ENCODE measurements around the gene PLIN3. TPM values are rescaled to one million over a fixed set of nuclear protein-coding genes. Genes with fewer than 3 reads are reported as not detected.

The PLIN3 gene
- total and polyA plus RNA-seq, 9 of the 15 experiments (the other 6 are each of a cell fraction or from before 2014, with no cell fraction given): 7.5 to 75.6 (median 43.1) TPM

DNA sequence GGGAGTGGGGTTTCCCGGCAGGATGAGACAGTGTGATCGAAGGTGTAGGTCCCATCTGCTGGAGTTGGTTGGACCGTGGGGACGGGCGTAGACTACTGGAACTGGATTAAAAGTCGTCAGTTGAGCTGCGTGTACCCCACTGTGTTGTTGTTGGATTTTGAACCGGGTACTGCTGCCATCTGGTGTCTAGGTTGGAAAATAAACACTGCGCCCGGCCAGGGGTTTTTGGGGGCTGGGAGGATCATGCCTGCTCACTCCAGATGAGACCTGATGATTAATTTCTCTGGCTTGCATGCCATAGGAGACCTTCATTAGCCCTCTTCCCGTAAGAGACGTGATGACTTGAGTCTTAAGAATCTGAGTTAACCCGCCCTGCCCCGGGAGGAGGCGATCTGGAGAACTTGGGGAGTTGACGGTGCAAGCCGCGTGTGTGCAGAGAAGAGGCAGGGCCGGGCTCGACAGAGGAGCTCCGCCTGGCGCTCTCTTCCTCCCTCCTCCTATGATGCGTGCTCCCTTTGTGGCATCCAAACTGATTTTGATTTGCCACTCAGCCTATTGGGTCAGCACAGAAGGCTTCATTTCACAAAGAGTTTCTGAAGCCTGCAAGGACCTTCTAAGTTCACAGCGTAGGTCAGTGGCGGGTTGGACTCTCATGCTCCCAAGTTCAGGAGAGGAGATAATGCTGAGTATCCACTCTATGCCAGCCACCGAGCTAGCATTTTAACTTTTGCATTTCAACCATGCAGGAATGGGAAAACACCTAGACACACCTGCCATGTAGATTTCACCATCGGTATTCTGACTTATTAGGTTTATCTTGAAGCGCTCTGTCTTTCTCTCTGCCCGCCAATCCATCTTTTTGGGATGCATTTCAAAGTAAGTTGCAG lies 44.6 kb upstream of the PLIN3 start (continued):
- TF ChIP-seq, protein P1, sequence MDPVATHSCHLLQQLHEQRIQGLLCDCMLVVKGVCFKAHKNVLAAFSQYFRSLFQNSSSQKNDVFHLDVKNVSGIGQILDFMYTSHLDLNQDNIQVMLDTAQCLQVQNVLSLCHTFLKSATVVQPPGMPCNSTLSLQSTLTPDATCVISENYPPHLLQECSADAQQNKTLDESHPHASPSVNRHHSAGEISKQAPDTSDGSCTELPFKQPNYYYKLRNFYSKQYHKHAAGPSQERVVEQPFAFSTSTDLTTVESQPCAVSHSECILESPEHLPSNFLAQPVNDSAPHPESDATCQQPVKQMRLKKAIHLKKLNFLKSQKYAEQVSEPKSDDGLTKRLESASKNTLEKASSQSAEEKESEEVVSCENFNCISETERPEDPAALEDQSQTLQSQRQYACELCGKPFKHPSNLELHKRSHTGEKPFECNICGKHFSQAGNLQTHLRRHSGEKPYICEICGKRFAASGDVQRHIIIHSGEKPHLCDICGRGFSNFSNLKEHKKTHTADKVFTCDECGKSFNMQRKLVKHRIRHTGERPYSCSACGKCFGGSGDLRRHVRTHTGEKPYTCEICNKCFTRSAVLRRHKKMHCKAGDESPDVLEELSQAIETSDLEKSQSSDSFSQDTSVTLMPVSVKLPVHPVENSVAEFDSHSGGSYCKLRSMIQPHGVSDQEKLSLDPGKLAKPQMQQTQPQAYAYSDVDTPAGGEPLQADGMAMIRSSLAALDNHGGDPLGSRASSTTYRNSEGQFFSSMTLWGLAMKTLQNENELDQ (CRISPR knock-in tag; IDR thresholded peaks at IDR 0.05; ENCODE audit: borderline replicate concordance): no peak
- no peak for TF ChIP-seq ATF1 (CRISPR knock-in tag; IDR thresholded peaks at IDR 0.05)
- TF ChIP-seq ATF1 (tag; IDR thresholded peaks at IDR 0.05): peak; percentile 13; the same call in 1 of the 2 replicates
- no peak for TF ChIP-seq POU5F1 (IDR thresholded peaks at IDR 0.05; ENCODE audit: borderline replicate concordance, low read depth, low read length, partially characterized antibody)
- TF ChIP-seq, protein P2, sequence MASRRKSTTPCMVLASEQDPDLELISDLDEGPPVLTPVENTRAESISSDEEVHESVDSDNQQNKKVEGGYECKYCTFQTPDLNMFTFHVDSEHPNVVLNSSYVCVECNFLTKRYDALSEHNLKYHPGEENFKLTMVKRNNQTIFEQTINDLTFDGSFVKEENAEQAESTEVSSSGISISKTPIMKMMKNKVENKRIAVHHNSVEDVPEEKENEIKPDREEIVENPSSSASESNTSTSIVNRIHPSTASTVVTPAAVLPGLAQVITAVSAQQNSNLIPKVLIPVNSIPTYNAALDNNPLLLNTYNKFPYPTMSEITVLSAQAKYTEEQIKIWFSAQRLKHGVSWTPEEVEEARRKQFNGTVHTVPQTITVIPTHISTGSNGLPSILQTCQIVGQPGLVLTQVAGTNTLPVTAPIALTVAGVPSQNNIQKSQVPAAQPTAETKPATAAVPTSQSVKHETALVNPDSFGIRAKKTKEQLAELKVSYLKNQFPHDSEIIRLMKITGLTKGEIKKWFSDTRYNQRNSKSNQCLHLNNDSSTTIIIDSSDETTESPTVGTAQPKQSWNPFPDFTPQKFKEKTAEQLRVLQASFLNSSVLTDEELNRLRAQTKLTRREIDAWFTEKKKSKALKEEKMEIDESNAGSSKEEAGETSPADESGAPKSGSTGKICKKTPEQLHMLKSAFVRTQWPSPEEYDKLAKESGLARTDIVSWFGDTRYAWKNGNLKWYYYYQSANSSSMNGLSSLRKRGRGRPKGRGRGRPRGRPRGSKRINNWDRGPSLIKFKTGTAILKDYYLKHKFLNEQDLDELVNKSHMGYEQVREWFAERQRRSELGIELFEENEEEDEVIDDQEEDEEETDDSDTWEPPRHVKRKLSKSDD (conservative IDR thresholded peaks at IDR 0.05; ENCODE audit: low read length): no peak
- TF ChIP-seq SPI1 (IDR thresholded peaks at IDR 0.05; ENCODE audit: borderline replicate concordance, low read depth, low read length): no peak

All from K562 (cell line).